ENCODE data around the gene FCRL5.

Gene FCRL5

DNA sequence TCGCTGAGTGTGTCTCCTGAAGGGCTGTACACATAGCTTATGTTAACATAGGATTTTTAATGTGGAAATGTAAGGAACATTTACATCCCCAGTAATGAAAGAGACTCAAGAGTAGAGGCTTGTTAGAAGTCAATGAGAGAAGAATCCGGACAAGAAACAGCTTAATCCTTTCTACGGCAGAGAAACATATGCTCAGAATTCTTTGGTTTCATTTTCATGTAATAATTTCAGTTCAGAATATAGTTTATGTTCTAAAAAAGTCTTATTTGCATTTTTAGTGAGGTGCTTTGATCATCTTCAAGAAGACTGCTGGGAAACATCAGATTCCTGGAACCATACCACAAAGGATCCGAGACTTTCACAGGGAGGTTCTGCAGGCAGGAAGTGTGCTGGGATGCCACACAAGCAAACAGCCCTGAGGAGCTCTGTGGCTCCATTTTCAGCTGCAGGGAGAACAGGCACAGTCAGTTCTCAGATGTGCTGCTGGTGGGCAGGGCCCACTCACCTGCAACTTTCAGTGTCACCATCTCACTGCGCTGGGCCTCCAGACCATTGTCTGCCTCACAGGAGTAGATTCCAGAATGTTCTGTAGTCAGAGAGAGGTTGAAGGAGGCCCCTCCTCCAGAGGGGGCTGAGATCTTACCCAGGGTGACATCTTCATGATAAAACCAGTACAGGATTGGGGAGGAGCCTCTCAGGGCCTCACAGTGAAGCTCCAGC, 28.4 kb downstream of the FCRL5 start:
- DNase-seq (ENCODE audit: low read depth), result no peak

DNA sequence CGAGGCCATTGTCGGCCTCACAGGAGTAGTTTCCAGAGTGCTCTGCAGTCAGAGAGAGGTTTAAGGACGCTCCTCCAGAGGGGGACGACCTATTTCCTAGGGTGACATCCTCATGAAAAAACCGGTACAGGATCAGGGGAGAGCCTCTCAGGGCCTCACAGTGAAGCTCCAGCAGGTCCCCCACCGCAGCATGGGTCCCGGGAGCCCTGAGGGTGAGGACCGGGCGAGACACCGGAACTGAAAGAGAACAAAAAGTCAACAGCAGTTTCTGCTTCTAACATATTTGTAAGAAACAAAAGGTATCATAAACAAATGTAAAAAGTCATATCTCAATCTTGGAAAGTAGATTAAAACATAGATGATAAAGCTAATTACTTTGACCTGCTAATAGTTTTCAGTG, 31.3 kb downstream of the FCRL5 start:
- no peak for DNase-seq (ENCODE audit: low read depth)

- no peak for DNase-seq (ENCODE audit: low read depth)
Observed at GRCh38 chr1:157520386-157520935, 31.9 kb downstream of the FCRL5 start.

DNA sequence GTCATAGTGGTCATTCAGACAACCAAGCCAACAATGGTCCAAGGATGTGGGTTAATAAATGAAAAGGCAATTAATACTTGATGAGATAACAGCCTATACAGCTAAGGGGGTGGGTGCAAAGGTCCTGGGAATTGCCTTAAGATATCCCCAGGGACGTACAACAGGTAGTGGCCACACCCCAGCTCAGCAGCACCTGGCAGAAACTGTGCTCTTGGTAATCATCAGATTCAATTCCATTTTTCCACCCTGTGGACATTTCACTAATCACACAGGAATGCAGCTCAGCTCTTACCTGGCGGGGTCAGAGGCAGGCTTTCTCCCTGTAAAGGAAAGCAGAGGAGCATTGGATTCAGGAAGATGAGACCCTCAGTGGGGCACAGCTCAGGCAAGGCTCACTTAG, 32.9 kb downstream of the FCRL5 start:
- DNase-seq (ENCODE audit: low read depth), result no peak

- DNase-seq (ENCODE audit: low read depth), result no peak
Observed at GRCh38 chr1:157517016-157517415, 35.3 kb downstream of the FCRL5 start.

GRCh38 chr1:157515709-157516108, 36.6 kb downstream of the FCRL5 start:
- DNase-seq (ENCODE audit: low read depth), result no peak

DNA sequence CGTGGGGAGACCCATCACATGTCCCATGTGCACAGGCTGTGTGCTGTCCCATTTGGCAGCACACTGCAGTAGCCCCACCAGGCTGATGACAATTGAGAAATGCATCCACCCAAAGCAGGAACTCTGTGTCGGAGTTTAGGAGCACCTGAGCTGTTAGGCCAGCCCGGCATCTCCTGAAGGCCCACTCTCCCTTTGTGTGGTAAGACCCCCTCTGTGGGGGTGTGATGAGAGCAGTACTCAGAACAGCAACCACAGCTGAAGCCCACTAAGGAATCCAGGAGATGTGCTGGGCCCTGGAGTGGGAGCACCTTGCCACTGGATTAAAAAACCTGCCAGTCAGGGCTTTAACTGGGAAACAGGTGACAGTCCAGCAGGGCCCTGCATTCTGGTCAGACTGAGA, 37.2 kb downstream of the FCRL5 start:
- DNase-seq (ENCODE audit: low read depth), result no peak

GRCh38 chr1:157512036-157512969, 40.0 kb downstream of the FCRL5 start:
- no peak for DNase-seq (ENCODE audit: low read depth)

DNA sequence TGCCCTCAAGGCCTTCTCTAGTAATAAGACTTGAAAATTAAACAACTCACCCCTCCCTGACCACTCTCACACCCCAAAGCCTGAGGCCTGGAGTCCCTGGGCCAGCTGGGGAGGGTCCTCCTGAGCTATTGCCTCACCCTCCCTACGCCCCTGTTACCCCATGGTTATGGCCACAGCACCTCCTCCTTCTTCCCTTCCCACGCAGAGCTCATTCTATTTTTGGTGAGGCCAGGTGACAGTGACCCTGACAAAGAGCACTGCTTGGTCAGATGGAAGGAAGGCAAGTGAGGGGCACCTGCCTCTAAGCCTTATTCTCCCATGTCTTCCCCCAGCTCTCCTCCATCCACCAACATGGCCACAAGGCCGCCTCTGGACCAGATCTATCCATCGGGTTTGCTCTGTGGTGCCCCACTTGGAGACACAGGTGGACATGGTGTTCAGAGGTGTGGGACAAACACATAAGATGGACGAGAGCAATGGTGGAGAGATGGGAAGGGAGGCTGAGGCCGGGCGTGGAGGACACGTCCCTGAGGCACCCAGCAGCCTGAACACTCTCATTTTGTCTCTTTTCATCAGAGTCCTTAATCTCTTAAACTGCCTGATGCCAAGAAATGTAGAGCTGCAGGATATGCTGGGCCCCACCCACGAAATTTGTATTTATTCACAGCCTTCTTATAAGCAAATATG, 42.6 kb downstream of the FCRL5 start:
- no peak for DNase-seq (ENCODE audit: low read depth)

GRCh38 chr1:157505481-157506272, 46.6 kb downstream of the FCRL5 start:
- no peak for DNase-seq (ENCODE audit: low read depth)

DNA sequence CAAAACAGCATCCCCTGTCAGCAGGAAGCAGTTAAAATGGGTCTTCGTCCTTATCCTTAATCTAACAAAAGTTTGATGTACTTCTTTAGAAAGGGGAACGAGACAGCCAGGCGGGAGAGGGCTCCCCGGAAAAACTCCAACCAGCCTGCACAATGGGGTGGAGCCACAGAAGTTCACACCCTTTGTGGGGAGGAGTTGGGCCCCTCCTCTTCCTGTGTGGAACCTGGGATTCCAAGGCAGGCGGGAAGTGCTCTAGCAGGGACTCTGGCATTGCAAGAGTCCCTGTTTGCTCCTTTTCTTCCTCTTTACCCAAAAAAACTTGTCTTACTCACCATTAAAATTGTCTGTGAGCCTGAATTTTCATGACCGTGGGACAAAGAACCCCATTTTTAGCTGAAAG, 47.7 kb downstream of the FCRL5 start:
- DNase-seq (ENCODE audit: low read depth), result no peak

GRCh38 chr1:157499521-157499920, 52.8 kb downstream of the FCRL5 start:
- DNase-seq (ENCODE audit: low read depth), result no peak

- DNase-seq (ENCODE audit: low read depth), result no peak
Observed at GRCh38 chr1:157498736-157499090, 53.6 kb downstream of the FCRL5 start.

DNA sequence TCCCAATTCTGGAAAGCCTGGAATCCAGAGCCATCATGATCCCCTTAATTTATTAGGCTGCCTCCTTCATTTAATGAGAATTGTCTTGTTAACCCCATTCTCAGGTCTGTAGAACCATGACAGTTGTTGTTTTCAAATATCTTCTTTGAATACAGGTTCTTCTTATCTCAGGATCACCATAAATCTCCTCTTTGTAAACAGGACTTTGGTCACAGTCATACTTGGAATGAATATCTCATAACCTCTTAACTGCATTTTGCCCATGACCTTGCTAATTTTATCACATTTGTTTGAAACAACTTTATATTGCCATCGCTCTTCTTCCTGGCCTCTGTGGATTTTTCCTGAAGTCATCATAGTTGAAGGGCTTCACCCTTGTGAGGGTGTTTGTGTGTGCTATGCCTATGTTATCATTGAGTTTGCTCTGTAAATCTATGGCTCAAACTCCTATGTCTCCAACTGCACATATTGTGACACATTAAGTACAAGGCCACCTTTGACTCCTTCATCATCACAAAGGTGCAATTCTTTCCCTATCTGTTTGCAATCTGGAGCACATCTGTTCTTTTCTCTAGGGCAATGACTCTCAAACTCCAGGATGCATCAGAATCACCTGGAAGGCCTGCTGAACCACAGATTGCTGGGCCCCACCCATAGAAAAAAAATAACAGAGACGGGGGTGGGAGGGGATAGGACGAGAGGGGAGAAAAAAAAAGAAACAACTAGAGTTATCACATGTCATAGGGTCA, 54.2 kb downstream of the FCRL5 start:
- DNase-seq (ENCODE audit: low read depth), result no peak

- DNase-seq (ENCODE audit: low read depth), result no peak
Observed at GRCh38 chr1:157497284-157497683, 55.0 kb downstream of the FCRL5 start.

DNA sequence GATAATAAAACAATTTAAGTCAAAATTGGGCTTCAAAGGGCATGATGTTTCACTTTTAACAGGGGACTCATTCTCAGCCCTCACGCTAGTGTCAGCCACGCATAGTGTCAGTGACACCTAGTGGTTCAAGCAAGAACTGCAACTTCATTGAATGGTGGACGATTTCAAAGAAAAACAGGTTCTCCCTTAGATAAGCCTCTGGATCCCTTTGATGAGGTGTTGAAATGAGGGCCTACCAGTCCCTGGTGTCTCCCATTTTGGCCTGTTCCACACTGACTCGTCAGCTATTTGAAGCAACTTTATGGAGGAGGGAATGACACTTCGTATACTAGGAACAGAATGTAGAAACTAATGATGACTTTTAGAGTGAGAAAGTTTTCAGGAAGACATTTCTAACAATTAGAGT, 56.2 kb downstream of the FCRL5 start:
- DNase-seq (ENCODE audit: low read depth), result no peak

DNA sequence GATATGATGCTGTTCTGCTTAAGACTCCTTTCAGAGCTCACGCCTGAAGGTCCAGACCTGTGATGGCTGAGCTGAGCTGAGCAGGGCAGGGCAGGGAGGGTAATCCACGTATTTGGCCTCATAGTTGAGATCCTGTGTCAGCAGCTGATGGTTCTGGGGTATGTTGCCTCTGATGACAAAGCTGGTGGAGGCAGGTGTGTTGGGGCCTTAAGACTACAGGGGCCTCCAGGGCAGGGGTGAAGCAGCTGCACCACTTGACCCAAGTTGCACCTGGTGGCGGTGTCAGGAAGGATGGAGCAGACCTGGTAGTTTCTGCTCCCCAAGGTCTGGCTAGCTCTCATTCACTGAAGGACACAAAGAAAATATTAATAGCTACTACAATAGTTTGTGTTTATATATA, 57.0 kb downstream of the FCRL5 start:
- DNase-seq (ENCODE audit: low read depth), result no peak

DNA sequence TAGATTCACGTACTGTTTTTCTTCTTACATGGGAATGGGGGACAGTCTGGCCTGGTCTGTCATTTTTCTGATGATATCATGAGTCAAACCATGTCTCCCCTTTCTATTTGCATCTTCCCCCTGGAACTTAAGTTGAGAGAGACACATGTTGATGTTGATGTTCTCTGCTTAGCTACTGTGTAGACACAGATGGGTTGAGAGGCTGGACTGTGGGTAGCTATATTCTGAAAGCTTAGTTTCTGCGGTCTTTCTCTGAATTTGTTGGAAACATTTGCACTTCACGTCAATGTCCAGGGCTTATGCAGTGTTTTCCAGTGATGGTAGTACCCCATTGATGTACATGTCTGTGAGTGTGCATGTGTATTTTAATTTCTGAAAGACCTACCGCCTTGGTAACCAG, 58.2 kb downstream of the FCRL5 start:
- no peak for DNase-seq (ENCODE audit: low read depth)

DNA sequence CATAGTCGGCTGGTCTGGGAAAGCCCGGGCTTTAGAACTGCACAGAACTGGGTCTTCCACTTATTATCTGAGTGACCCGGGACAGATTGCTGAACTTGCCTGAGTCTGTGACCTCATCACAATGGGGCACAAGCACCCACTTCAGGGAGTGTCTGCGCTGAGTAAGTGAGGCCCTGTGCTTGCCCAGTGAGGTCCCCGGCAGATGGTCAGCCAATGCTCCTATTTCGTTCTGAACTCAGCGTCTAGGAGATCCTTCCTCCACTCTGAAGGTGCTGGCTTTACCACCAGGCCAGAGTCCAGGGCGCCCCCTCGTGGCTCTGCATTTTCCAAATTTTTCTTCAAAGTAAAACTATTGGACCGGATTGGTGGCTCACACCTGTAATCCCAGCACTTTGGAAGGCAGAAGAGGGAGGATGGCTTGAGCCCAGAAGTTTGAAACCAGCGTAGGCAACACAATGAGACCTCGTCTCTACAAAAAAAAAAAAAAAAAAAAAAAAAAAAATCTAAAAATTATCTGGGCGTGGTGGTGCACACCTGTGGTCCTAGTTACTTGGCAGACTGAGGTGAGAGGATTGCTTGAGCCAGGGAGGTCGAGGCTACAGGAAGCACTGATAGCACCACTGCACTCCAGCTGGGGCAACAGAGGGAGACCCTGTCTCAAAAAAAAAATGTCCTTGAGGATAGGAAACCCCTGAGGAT, 61.7 kb downstream of the FCRL5 start:
- DNase-seq (ENCODE audit: low read depth), result no peak

- DNase-seq (ENCODE audit: low read depth), result no peak
Observed at GRCh38 chr1:157488156-157488555, 64.2 kb downstream of the FCRL5 start.

All from GM04503 (cell line).